ENCODE measurements around the gene TMEM123. TPM values are rescaled to one million over a fixed set of nuclear protein-coding genes. Genes with fewer than 3 reads are reported as not detected.

TMEM123 gene
- total and polyA plus RNA-seq, 2 of the 13 experiments (the other 11 are each of a cell fraction or from before 2014, with no cell fraction given): 365 to 2,761 TPM

DNA sequence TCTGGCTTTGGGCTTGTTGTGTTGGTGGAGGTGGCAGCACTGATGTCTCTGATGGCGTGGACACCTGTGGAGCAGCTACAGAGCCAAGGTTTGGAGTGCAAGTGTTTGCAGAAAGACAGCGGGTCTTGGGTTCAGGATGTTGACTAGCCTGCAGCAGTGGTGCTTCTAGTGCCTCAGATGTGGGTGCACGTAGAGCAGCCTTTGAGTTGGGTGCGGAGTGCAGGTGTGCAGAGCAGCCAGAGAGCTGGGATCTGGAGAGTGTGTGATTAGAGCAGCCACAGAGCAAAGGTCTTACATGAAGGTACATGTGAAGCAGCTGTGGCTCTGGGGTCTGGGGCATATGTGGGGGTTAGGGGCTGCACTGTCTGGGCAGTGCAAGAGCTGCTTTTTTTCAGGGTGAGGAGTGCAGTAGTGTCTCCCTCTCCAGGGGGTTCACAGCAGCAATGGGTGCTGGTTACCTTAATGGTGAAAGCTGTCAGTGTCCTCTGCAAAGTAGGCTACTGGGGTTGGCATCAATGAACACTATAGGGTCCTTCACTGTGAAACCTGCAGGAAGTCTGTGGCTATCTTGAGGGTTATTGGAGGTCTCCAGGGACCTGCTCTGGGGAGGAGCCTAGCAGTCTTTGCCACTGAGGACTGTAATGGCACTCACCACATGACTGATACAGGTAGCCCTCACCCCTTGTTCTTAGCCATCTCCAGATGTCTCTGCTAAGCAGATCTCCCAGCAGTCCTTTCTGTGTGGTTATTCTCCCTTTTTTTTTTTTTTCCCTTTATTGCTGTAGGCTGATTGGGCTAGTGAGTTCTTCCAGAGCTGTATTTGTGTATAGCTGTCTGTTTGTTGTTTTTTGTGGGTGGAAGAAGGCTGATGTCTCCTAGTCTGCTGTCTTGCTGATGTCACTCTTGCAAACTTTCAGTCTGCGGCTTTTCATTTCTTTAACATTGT lies 91.2 kb downstream of the TMEM123 start:
- Histone ChIP-seq H3K9ac (ENCODE audit: insufficient read depth, low read depth, low read length) (no peak overlapping the region), H3K9me3 (ENCODE audit: low read length) (no peaks in the 10 kb centered on the region), H4K20me1 (ENCODE audit: insufficient read depth, low read length) (no peaks in the 10 kb centered on the region; the same call in 1 of the 2 replicates), H3K27me3 (ENCODE audit: control insufficient read depth in 1 of 2, insufficient read depth in 2 of 2, low read length in 2 of 2) (no peaks in the 10 kb centered on the region), H3K4me1 (ENCODE audit: insufficient read depth, low read length) (peaks cover 6% of the 10 kb centered on the region; the same call in 1 of the 2 replicates), H2AFZ (ENCODE audit: low read length) (no peak overlapping the region), H3K4me3 (replicated peaks in 1 of 3; ENCODE audit: insufficient read depth in 1 of 3, low read depth in 2 of 3, low read length in 3 of 3) (no peak overlapping the region), H3K36me3 (replicated peaks in 1 of 2; ENCODE audit: control insufficient read depth in 1 of 2, insufficient read depth in 2 of 2, low read length in 2 of 2) (peaks cover 24 to 76% of the 10 kb centered on the region in 2 experiments), H3K79me2 (ENCODE audit: insufficient read depth, low read length) (peaks cover 31% of the 10 kb centered on the region), H3K4me2 (ENCODE audit: low read depth, low read length) (no peak overlapping the region), H3K27ac (ENCODE audit: extremely low read length, insufficient read depth, low read length) (no peak overlapping the region)
- in situ Hi-C loops (cut with HindIII; ENCODE audit: extremely low pct_ligation_motif_present, low pct_unique_long_range_greater_than_20kb): no loop called here
- DNase-seq (ENCODE audit: low spot score) (no peak), FAIRE-seq (no peak), ATAC-seq (peak; percentile 68)
- TF ChIP-seq, protein P1, sequence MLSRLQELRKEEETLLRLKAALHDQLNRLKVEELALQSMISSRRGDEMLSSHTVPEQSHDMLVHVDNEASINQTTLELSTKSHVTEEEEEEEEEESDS (CRISPR knock-in tag; IDR thresholded peaks at IDR 0.05; ENCODE audit: borderline replicate concordance): no peak
- TF ChIP-seq NCOR1 (IDR thresholded peaks at IDR 0.05; ENCODE audit: borderline replicate concordance, low read length) (no peak), HNF4A (CRISPR knock-in tag; IDR thresholded peaks at IDR 0.05) (0 out of 2 replicates have a peak, but pooled peaks have one; percentile 12), ZBTB38 (CRISPR knock-in tag; IDR thresholded peaks at IDR 0.05) (peak; percentile 49; the same call in 1 of the 2 replicates), GFI1 (CRISPR knock-in tag; IDR thresholded peaks at IDR 0.05; ENCODE audit: borderline replicate concordance) (no peak)
- TF ChIP-seq, protein P2, sequence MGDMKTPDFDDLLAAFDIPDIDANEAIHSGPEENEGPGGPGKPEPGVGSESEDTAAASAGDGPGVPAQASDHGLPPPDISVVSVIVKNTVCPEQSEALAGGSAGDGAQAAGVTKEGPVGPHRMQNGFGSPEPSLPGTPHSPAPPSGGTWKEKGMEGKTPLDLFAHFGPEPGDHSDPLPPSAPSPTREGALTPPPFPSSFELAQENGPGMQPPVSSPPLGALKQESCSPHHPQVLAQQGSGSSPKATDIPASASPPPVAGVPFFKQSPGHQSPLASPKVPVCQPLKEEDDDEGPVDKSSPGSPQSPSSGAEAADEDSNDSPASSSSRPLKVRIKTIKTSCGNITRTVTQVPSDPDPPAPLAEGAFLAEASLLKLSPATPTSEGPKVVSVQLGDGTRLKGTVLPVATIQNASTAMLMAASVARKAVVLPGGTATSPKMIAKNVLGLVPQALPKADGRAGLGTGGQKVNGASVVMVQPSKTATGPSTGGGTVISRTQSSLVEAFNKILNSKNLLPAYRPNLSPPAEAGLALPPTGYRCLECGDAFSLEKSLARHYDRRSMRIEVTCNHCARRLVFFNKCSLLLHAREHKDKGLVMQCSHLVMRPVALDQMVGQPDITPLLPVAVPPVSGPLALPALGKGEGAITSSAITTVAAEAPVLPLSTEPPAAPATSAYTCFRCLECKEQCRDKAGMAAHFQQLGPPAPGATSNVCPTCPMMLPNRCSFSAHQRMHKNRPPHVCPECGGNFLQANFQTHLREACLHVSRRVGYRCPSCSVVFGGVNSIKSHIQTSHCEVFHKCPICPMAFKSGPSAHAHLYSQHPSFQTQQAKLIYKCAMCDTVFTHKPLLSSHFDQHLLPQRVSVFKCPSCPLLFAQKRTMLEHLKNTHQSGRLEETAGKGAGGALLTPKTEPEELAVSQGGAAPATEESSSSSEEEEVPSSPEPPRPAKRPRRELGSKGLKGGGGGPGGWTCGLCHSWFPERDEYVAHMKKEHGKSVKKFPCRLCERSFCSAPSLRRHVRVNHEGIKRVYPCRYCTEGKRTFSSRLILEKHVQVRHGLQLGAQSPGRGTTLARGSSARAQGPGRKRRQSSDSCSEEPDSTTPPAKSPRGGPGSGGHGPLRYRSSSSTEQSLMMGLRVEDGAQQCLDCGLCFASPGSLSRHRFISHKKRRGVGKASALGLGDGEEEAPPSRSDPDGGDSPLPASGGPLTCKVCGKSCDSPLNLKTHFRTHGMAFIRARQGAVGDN (CRISPR knock-in tag; IDR thresholded peaks at IDR 0.05): 0 out of 2 replicates have a peak, but pooled peaks have one; percentile 15
- BruUV-seq (replicated peaks): no TSS peak
- WGBS (ENCODE audit: low lambda C conversion rate): 95% methylated on average over 3 of the region's 5 CpGs
- ChIA-PET POLR2A (no interaction called here), CTCF (ENCODE audit: low intra/inter-chr PET ratio, low total read pairs) (no interaction called here)
- intact Hi-C loops (cut with micrococcal nuclease; ENCODE audit: unreplicated experiment): no loop called here

Data from HepG2 (cell line).